HepG2 (cell line): Measurements from ENCODE around the gene NGF. TPM values are rescaled to one million over a fixed set of nuclear protein-coding genes. Genes with fewer than 3 reads are reported as not detected.

ENCODE experiments used
- ATAC-seq: fragments of 200-7000 bp; cut with Tn5 transposase; 3 replicates; pipeline ENCODE4 v1.9.1; 2020; ENCODE audit warnings: mild to moderate bottlenecking, moderate library complexity
- BruUV-seq: library from RNA; stranded (reverse); fragments of 400-500 nt; replicated peaks from 2 replicates; lab custom pipeline; 2021; lab: Mats Ljungman, UMichigan
- CTCF ChIA-PET: fragments of 300-600 bp; formaldehyde crosslinking; extraction: SDS; loops from one replicate; lab custom pipeline; 2021; ENCODE audit warnings: low total read pairs, inconsistent platforms, low intra/inter-chr PET ratio; lab: Yijun Ruan, JAX
- POLR2A ChIA-PET: fragments of 350-600 bp; sonication (Branson Sonifier 250); formaldehyde crosslinking; loops from one replicate; lab custom pipeline; 2020; ENCODE audit warnings: antibody characterized with exemption, inconsistent platforms; lab: Yijun Ruan, JAX
- DNase-seq: peaks from one replicate; pipeline ENCODE4 v3.0.0-alpha.2; 2015; ENCODE audit warnings: low spot score
- FAIRE-seq: peaks from 3 replicates; lab custom pipeline; 2011; peaks lifted over from hg19 to GRCh38; lab: Jason Lieb, UNC
- H2AFZ ChIP-seq: one replicate; pipeline ENCODE4 v1.6.1; 2011; ENCODE audit warnings: low read length, inconsistent platforms
- H3K27ac ChIP-seq: fragments of 300-600 bp; 3 replicates; pipeline ENCODE4 v1.8.0; 2011; ENCODE audit warnings: mixed run types, mild to moderate bottlenecking, mixed read lengths, low read length, inconsistent platforms; ENCODE audit not compliant: insufficient read depth; ENCODE audit errors: extremely low read length
- H3K27me3 ChIP-seq, 2 experiments: fragments of 200-600 bp in 1 of 2; 2 replicates in 1 of 2; 3 replicates in 1 of 2; pipeline versions ENCODE4 v1.6.0 to v1.8.0; 2011; ENCODE audit warnings: low read length in 2 of 2, mild to moderate bottlenecking in 2 of 2, moderate library complexity in 2 of 2, inconsistent platforms in 1 of 2; ENCODE audit not compliant: insufficient read depth in 2 of 2, control insufficient read depth in 1 of 2
- H3K36me3 ChIP-seq, 2 experiments: fragments of 200-600 bp in 1 of 2; replicated peaks in 1 of 2; 2 replicates in 1 of 2; 3 replicates in 1 of 2; pipeline versions ENCODE4 v1.5.1 to v1.8.0; 2011; ENCODE audit warnings: low read length in 2 of 2, inconsistent platforms in 1 of 2; ENCODE audit not compliant: insufficient read depth in 2 of 2, control insufficient read depth in 1 of 2
- H3K4me1 ChIP-seq: 2 replicates; pipeline ENCODE4 v1.5.1; 2012; ENCODE audit warnings: low read length, inconsistent platforms; ENCODE audit not compliant: insufficient read depth
- H3K4me2 ChIP-seq: 2 replicates; pipeline ENCODE4 v1.6.0; 2011; ENCODE audit warnings: low read depth, low read length, inconsistent platforms
- H3K4me3 ChIP-seq, 3 experiments: fragments of 200-600 bp in 1 of 3; sonication (generic), shearing (Covaris generic) in 1 of 3; replicated peaks in 1 of 3; 2 replicates each; pipeline ENCODE4 v1.5.1; 2011 to 2016; ENCODE audit warnings: low read length in 3 of 3, inconsistent platforms in 2 of 3, low read depth in 2 of 3, mild to moderate bottlenecking in 2 of 3, control low read depth in 1 of 3, mixed read lengths in 1 of 3; ENCODE audit not compliant: insufficient read depth in 1 of 3
- H3K79me2 ChIP-seq: one replicate; pipeline ENCODE4 v1.6.1; 2011; ENCODE audit warnings: low read length, inconsistent platforms; ENCODE audit not compliant: insufficient read depth
- H3K9ac ChIP-seq: 2 replicates; pipeline ENCODE4 v1.6.0; 2011; ENCODE audit warnings: mild to moderate bottlenecking, low read depth, low read length, inconsistent platforms; ENCODE audit not compliant: insufficient read depth
- H3K9me3 ChIP-seq: 2 replicates; pipeline ENCODE4 v1.5.1; 2012; ENCODE audit warnings: mild to moderate bottlenecking, low read length
- H4K20me1 ChIP-seq: 2 replicates; pipeline ENCODE4 v1.6.0; 2011; ENCODE audit warnings: inconsistent platforms, mild to moderate bottlenecking, low read length, moderate library complexity; ENCODE audit not compliant: insufficient read depth
- RBAK ChIP-seq: sonication (generic); formaldehyde crosslinking; IDR thresholded peaks from 2 replicates; pipeline ENCODE4 v1.5.1; 2020; ENCODE audit warnings: mild to moderate bottlenecking, missing genetic modification reagents
- SMAD9 ChIP-seq: sonication (generic); formaldehyde crosslinking; IDR thresholded peaks from 2 replicates; pipeline ENCODE4 v1.5.1; 2020; ENCODE audit warnings: mild to moderate bottlenecking, missing genetic modification reagents
- STAT6 ChIP-seq: sonication (generic); formaldehyde crosslinking; IDR thresholded peaks from 2 replicates; pipeline ENCODE4 v1.4.0; 2020; ENCODE audit warnings: missing genetic modification reagents, mild to moderate bottlenecking, borderline replicate concordance
- ZNF646 ChIP-seq: sonication (generic); formaldehyde crosslinking; IDR thresholded peaks from 2 replicates; pipeline ENCODE4 v1.9.0; 2021; ENCODE audit warnings: mild to moderate bottlenecking, missing genetic modification reagents
- ZNF691 ChIP-seq: sonication (generic); formaldehyde crosslinking; IDR thresholded peaks from 2 replicates; pipeline ENCODE4 v1.4.0; 2020; ENCODE audit warnings: missing genetic modification reagents, low read depth, mild to moderate bottlenecking, borderline replicate concordance
- ZNF772 ChIP-seq: sonication (generic); formaldehyde crosslinking; IDR thresholded peaks from 2 replicates; pipeline ENCODE4 v1.5.0; 2020; ENCODE audit warnings: mild to moderate bottlenecking, missing genetic modification reagents
- ZSCAN25 ChIP-seq: sonication (generic); formaldehyde crosslinking; IDR thresholded peaks from 2 replicates; pipeline ENCODE4 v1.8.0; 2022; ENCODE audit warnings: mild to moderate bottlenecking, missing genetic modification reagents
- WGBS: methylation state at CpG from one replicate; pipeline ENCODE4 v1.1.6; 2017; ENCODE audit warnings: low lambda C conversion rate; 5-methylcytosine and 5-hydroxymethylcytosine counted together
- in situ Hi-C: cut with HindIII; loops from 2 replicates; pipeline ENCODE4 v1.10.0; 2017; ENCODE audit warnings: low pct_unique_long_range_greater_than_20kb; ENCODE audit not compliant: extremely low pct_ligation_motif_present
- intact Hi-C: fragments of 100-400 bp; cut with micrococcal nuclease; formaldehyde crosslinking; loops from one replicate; pipeline ENCODE4 v1.10.0; 2022; ENCODE audit not compliant: unreplicated experiment
- polyA plus RNA-seq, 8 experiments: library from polyadenylated mRNA; depleted of rRNA in 3 of 8; stranded (reverse) in 7 of 8; unstranded in 1 of 8; fragments of >200 nt; fragmentation: Illumina TruSeq in 4 of 8; extraction: Trizol in 4 of 8; gene quantifications; 2 replicates each; pipeline versions ENCODE4 v1.2.1 to v1.2.3, GENCODE V29; 2011 to 2016; ENCODE audit warnings: low read depth in 4 of 8, missing spikeins in 1 of 8, mixed read lengths in 1 of 8; ENCODE audit not compliant: insufficient read depth in 1 of 8
- total RNA-seq, 5 experiments: library from RNA; depleted of rRNA; stranded (reverse); fragments of >200 nt; fragmentation: Illumina TruSeq; extraction: Trizol; gene quantifications; 2 replicates each; pipeline ENCODE4 v1.2.3, GENCODE V29; 2016; ENCODE audit warnings: low read depth in 1 of 5

The NGF gene
- total and polyA plus RNA-seq, 2 of the 13 experiments (the other 11 are each of a cell fraction or from before 2014, with no cell fraction given) = not detected

GRCh38 chr1:115338457-115338820 lies 390 bp upstream of the NGF start:
- Histone ChIP-seq H2AFZ (no peak overlapping the region), H3K9ac (no peak overlapping the region), H3K79me2 (no peaks in the 10 kb centered on the region), H3K27ac (no peak overlapping the region), H3K36me3 (no peaks in the 10 kb centered on the region), H3K4me2 (no peak overlapping the region), H3K9me3 (no peaks in the 10 kb centered on the region), H3K27me3 (0 out of 5 replicates have a peak, but pooled peaks cover 0 to 2% of the 10 kb centered on the region in 2 experiments), H3K4me3 (no peak overlapping the region), H3K4me1 (no peaks in the 10 kb centered on the region), H4K20me1 (no peaks in the 10 kb centered on the region)
- TF ChIP-seq ZNF646 = no peak
- FAIRE-seq (no peak), ATAC-seq (no peak), DNase-seq (no peak)
- BruUV-seq = no TSS peak
- POLR2A ChIA-PET = no interaction called here
- in situ Hi-C loops = no loop called here
- intact Hi-C loops = no loop called here
- CTCF ChIA-PET = no interaction called here
- WGBS = 70% methylated on average over 4 of the region's 25 CpGs

- H3K27ac ChIP-seq = no peak overlapping the region
- intact Hi-C loops (no loop called here), in situ Hi-C loops (no loop called here)
- no peaks in the 10 kb centered on the region for H3K79me2 ChIP-seq
- 41% methylated on average over 15 of the region's 19 CpGs for WGBS
- no peak overlapping the region for H2AFZ ChIP-seq
- CTCF ChIA-PET = no interaction called here
- H3K9ac ChIP-seq = no peak overlapping the region
- no peaks in the 10 kb centered on the region for H3K36me3 ChIP-seq
- H3K9me3 ChIP-seq = no peaks in the 10 kb centered on the region
- ATAC-seq (no peak), FAIRE-seq (no peak), DNase-seq (no peak)
- H3K4me1 ChIP-seq = no peaks in the 10 kb centered on the region
- POLR2A ChIA-PET = no interaction called here
- no peak overlapping the region for H3K4me3 ChIP-seq
- H3K27me3 ChIP-seq = 0 out of 5 replicates have a peak, but pooled peaks cover 0 to 2% of the 10 kb centered on the region in 2 experiments
- H4K20me1 ChIP-seq = no peaks in the 10 kb centered on the region
- no peak overlapping the region for H3K4me2 ChIP-seq
- BruUV-seq = no TSS peak
- TF ChIP-seq RBAK (CRISPR knock-in tag) = no peak
- no peak for TF ChIP-seq ZNF691
- no peak for TF ChIP-seq STAT6 (CRISPR knock-in tag)
- no peak for TF ChIP-seq ZSCAN25
- no peak for TF ChIP-seq ZNF772 (CRISPR knock-in tag)
- TF ChIP-seq SMAD9 (CRISPR knock-in tag) = no peak
Measured at GRCh38 chr1:115337276-115337632, 795 bp downstream of the NGF start.
